HepG2 (cell line): ENCODE results near the gene NTM. TPM values are rescaled to one million over a fixed set of nuclear protein-coding genes. Genes with fewer than 3 reads are reported as not detected.

Source experiments
- ATAC-seq: fragments of 200-7000 bp; cut with Tn5 transposase; 3 replicates; pipeline ENCODE4 v1.9.1; 2020; ENCODE audit warnings: mild to moderate bottlenecking, moderate library complexity
- BruUV-seq: library from RNA; stranded (reverse); fragments of 400-500 nt; replicated peaks from 2 replicates; lab custom pipeline; 2021; lab: Mats Ljungman, UMichigan
- CTCF ChIA-PET: fragments of 300-600 bp; formaldehyde crosslinking; extraction: SDS; loops from one replicate; lab custom pipeline; 2021; ENCODE audit warnings: low total read pairs, inconsistent platforms, low intra/inter-chr PET ratio; lab: Yijun Ruan, JAX
- POLR2A ChIA-PET: fragments of 350-600 bp; sonication (Branson Sonifier 250); formaldehyde crosslinking; loops from one replicate; lab custom pipeline; 2020; ENCODE audit warnings: antibody characterized with exemption, inconsistent platforms; lab: Yijun Ruan, JAX
- DNase-seq: peaks from one replicate; pipeline ENCODE4 v3.0.0-alpha.2; 2015; ENCODE audit warnings: low spot score
- FAIRE-seq: peaks from 3 replicates; lab custom pipeline; 2011; peaks lifted over from hg19 to GRCh38; lab: Jason Lieb, UNC
- H2AFZ ChIP-seq: one replicate; pipeline ENCODE4 v1.6.1; 2011; ENCODE audit warnings: low read length, inconsistent platforms
- H3K27ac ChIP-seq: fragments of 300-600 bp; 3 replicates; pipeline ENCODE4 v1.8.0; 2011; ENCODE audit warnings: mixed run types, mild to moderate bottlenecking, mixed read lengths, low read length, inconsistent platforms; ENCODE audit not compliant: insufficient read depth; ENCODE audit errors: extremely low read length
- H3K27me3 ChIP-seq, 2 experiments: fragments of 200-600 bp in 1 of 2; 2 replicates in 1 of 2; 3 replicates in 1 of 2; pipeline versions ENCODE4 v1.6.0 to v1.8.0; 2011; ENCODE audit warnings: low read length in 2 of 2, mild to moderate bottlenecking in 2 of 2, moderate library complexity in 2 of 2, inconsistent platforms in 1 of 2; ENCODE audit not compliant: insufficient read depth in 2 of 2, control insufficient read depth in 1 of 2
- H3K36me3 ChIP-seq, 2 experiments: fragments of 200-600 bp in 1 of 2; replicated peaks in 1 of 2; 2 replicates in 1 of 2; 3 replicates in 1 of 2; pipeline versions ENCODE4 v1.5.1 to v1.8.0; 2011; ENCODE audit warnings: low read length in 2 of 2, inconsistent platforms in 1 of 2; ENCODE audit not compliant: insufficient read depth in 2 of 2, control insufficient read depth in 1 of 2
- H3K4me1 ChIP-seq: 2 replicates; pipeline ENCODE4 v1.5.1; 2012; ENCODE audit warnings: low read length, inconsistent platforms; ENCODE audit not compliant: insufficient read depth
- H3K4me2 ChIP-seq: 2 replicates; pipeline ENCODE4 v1.6.0; 2011; ENCODE audit warnings: low read depth, low read length, inconsistent platforms
- H3K4me3 ChIP-seq, 3 experiments: fragments of 200-600 bp in 1 of 3; sonication (generic), shearing (Covaris generic) in 1 of 3; replicated peaks in 1 of 3; 2 replicates each; pipeline ENCODE4 v1.5.1; 2011 to 2016; ENCODE audit warnings: low read length in 3 of 3, inconsistent platforms in 2 of 3, low read depth in 2 of 3, mild to moderate bottlenecking in 2 of 3, control low read depth in 1 of 3, mixed read lengths in 1 of 3; ENCODE audit not compliant: insufficient read depth in 1 of 3
- H3K79me2 ChIP-seq: one replicate; pipeline ENCODE4 v1.6.1; 2011; ENCODE audit warnings: low read length, inconsistent platforms; ENCODE audit not compliant: insufficient read depth
- H3K9ac ChIP-seq: 2 replicates; pipeline ENCODE4 v1.6.0; 2011; ENCODE audit warnings: mild to moderate bottlenecking, low read depth, low read length, inconsistent platforms; ENCODE audit not compliant: insufficient read depth
- H3K9me3 ChIP-seq: 2 replicates; pipeline ENCODE4 v1.5.1; 2012; ENCODE audit warnings: mild to moderate bottlenecking, low read length
- H4K20me1 ChIP-seq: 2 replicates; pipeline ENCODE4 v1.6.0; 2011; ENCODE audit warnings: inconsistent platforms, mild to moderate bottlenecking, low read length, moderate library complexity; ENCODE audit not compliant: insufficient read depth
- CBFB ChIP-seq: sonication (generic); formaldehyde crosslinking; IDR thresholded peaks from 2 replicates; pipeline ENCODE4 v1.4.0; 2020; ENCODE audit warnings: missing genetic modification reagents
- GATAD1 ChIP-seq: IDR thresholded peaks from 2 replicates; pipeline ENCODE4 v1.6.1; 2016; ENCODE audit warnings: missing genetic modification reagents, missing compliant biosample characterization
- GATAD2A ChIP-seq: IDR thresholded peaks from 2 replicates; pipeline ENCODE4 v1.6.1; 2016
- HMG20B ChIP-seq: conservative IDR thresholded peaks from 2 replicates; pipeline ENCODE4 v1.6.1; 2016; ENCODE audit warnings: missing genetic modification reagents, missing compliant biosample characterization
- LCORL ChIP-seq, 2 experiments: fragments of 450-650 bp in 1 of 2; sonication (generic) in 1 of 2; formaldehyde crosslinking in 1 of 2; IDR thresholded peaks; 2 replicates each; pipeline versions ENCODE4 v1.5.0 to v1.6.1; 2017 to 2020; ENCODE audit warnings: antibody characterized with exemption in 1 of 2, missing genetic modification reagents in 1 of 2
- NFRKB ChIP-seq: fragments of 450-650 bp; IDR thresholded peaks from 2 replicates; pipeline ENCODE4 v1.6.1; 2017
- SMAD1 ChIP-seq: sonication (generic); formaldehyde crosslinking; IDR thresholded peaks from 2 replicates; pipeline ENCODE4 v1.4.0; 2020; ENCODE audit warnings: missing genetic modification reagents, low read depth, mild to moderate bottlenecking, borderline replicate concordance
- ZBTB14 ChIP-seq: sonication (generic); formaldehyde crosslinking; IDR thresholded peaks from 2 replicates; pipeline ENCODE4 v1.4.0; 2020; ENCODE audit warnings: missing genetic modification reagents
- ZBTB34 ChIP-seq: sonication (generic); formaldehyde crosslinking; IDR thresholded peaks from 2 replicates; pipeline ENCODE4 v1.8.0; 2022; ENCODE audit warnings: mild to moderate bottlenecking, missing genetic modification reagents
- ZNF275 ChIP-seq: sonication (generic); formaldehyde crosslinking; IDR thresholded peaks from 2 replicates; pipeline ENCODE4 v1.8.0; 2022; ENCODE audit warnings: missing genetic modification reagents, mild to moderate bottlenecking, inconsistent platforms, borderline replicate concordance
- ZNF44 ChIP-seq: sonication (generic); formaldehyde crosslinking; IDR thresholded peaks from 2 replicates; pipeline ENCODE4 v1.5.1; 2020; ENCODE audit warnings: mild to moderate bottlenecking, missing genetic modification reagents
- ZNF747 ChIP-seq: sonication (generic); formaldehyde crosslinking; IDR thresholded peaks from 2 replicates; pipeline ENCODE4 v1.8.1; 2023; ENCODE audit warnings: missing genetic modification reagents, mild to moderate bottlenecking, borderline replicate concordance
- ZZZ3 ChIP-seq: sonication (generic); formaldehyde crosslinking; IDR thresholded peaks from 2 replicates; pipeline ENCODE4 v1.4.0; 2020; ENCODE audit warnings: missing genetic modification reagents, mild to moderate bottlenecking, borderline replicate concordance
- WGBS: methylation state at CpG from one replicate; pipeline ENCODE4 v1.1.6; 2017; ENCODE audit warnings: low lambda C conversion rate; 5-methylcytosine and 5-hydroxymethylcytosine counted together
- in situ Hi-C: cut with HindIII; loops from 2 replicates; pipeline ENCODE4 v1.10.0; 2017; ENCODE audit warnings: low pct_unique_long_range_greater_than_20kb; ENCODE audit not compliant: extremely low pct_ligation_motif_present
- intact Hi-C: fragments of 100-400 bp; cut with micrococcal nuclease; formaldehyde crosslinking; loops from one replicate; pipeline ENCODE4 v1.10.0; 2022; ENCODE audit not compliant: unreplicated experiment
- polyA plus RNA-seq, 8 experiments: library from polyadenylated mRNA; depleted of rRNA in 3 of 8; stranded (reverse) in 7 of 8; unstranded in 1 of 8; fragments of >200 nt; fragmentation: Illumina TruSeq in 4 of 8; extraction: Trizol in 4 of 8; gene quantifications; 2 replicates each; pipeline versions ENCODE4 v1.2.1 to v1.2.3, GENCODE V29; 2011 to 2016; ENCODE audit warnings: low read depth in 4 of 8, missing spikeins in 1 of 8, mixed read lengths in 1 of 8; ENCODE audit not compliant: insufficient read depth in 1 of 8
- total RNA-seq, 5 experiments: library from RNA; depleted of rRNA; stranded (reverse); fragments of >200 nt; fragmentation: Illumina TruSeq; extraction: Trizol; gene quantifications; 2 replicates each; pipeline ENCODE4 v1.2.3, GENCODE V29; 2016; ENCODE audit warnings: low read depth in 1 of 5

Gene NTM
- total and polyA plus RNA-seq, 2 of the 13 experiments (the other 11 are each of a cell fraction or from before 2014, with no cell fraction given) = not detected

- 0% methylated on average over 2 of the region's 2 CpGs for WGBS
- FAIRE-seq = no peak
- no TSS peak for BruUV-seq
Observed at GRCh38 chr11:131592152-131592551, 221.7 kb downstream of the NTM start.

More at GRCh38 chr11:131592152-131592551, 221.7 kb downstream of the NTM start:
- intact Hi-C loops (no loop called here), in situ Hi-C loops (no loop called here)
- H3K27me3 ChIP-seq = peaks cover 0 to 13% of the 10 kb centered on the region in 2 experiments; a peak in 1 of 5 replicates
- H3K4me1 ChIP-seq = no peaks in the 10 kb centered on the region
- H3K9ac ChIP-seq = no peak overlapping the region
- no peak overlapping the region for H3K4me2 ChIP-seq
- ChIA-PET CTCF (no interaction called here), POLR2A (no interaction called here)
- H3K79me2 ChIP-seq = no peaks in the 10 kb centered on the region
- DNase-seq (no peak), ATAC-seq (no peak)
- H4K20me1 ChIP-seq = no peaks in the 10 kb centered on the region
- H3K4me3 ChIP-seq = no peak overlapping the region
- H3K36me3 ChIP-seq = no peaks in the 10 kb centered on the region
- H3K9me3 ChIP-seq = no peaks in the 10 kb centered on the region
- TF ChIP-seq ZNF747 (CRISPR knock-in tag) = no peak
- no peak for TF ChIP-seq GATAD2A (CRISPR knock-in tag)
- no peak for TF ChIP-seq CBFB
- no peak for TF ChIP-seq ZZZ3
- TF ChIP-seq SMAD1 = no peak
- no peak for TF ChIP-seq GATAD1
- no peak for TF ChIP-seq ZBTB14 (CRISPR knock-in tag)
- no peak for TF ChIP-seq ZBTB34 (CRISPR knock-in tag)
- TF ChIP-seq ZNF44 (CRISPR knock-in tag) = no peak
- no peak for TF ChIP-seq HMG20B (CRISPR knock-in tag)
- no peak for TF ChIP-seq NFRKB
- no peak for TF ChIP-seq LCORL (IDR thresholded peaks at IDR 0.05)
- TF ChIP-seq LCORL (CRISPR knock-in tag; IDR thresholded peaks at IDR 0.05) = no peak
- TF ChIP-seq ZNF275 (CRISPR knock-in tag) = no peak
- H2AFZ ChIP-seq = no peak overlapping the region
- no peak overlapping the region for H3K27ac ChIP-seq
